ENCODE data around the gene EDEM3. TPM values are rescaled to one million over a fixed set of nuclear protein-coding genes. Genes with fewer than 3 reads are reported as not detected.

The EDEM3 gene
- polyA plus RNA-seq, 3 donors: 15.5 to 21.9 (median 18.0) TPM

- H3K4me2 ChIP-seq (replicated peaks; ENCODE audit: extremely low read depth, low read length, poor library complexity, severe bottlenecking): peak overlapping the region; percentile 100
Observed at GRCh38 chr1:184752656-184753055, 2.0 kb downstream of the EDEM3 start.

GRCh38 chr1:184748740-184749139, 5.9 kb downstream of the EDEM3 start:
- TF ChIP-seq CTCF (IDR thresholded peaks at IDR 0.05): no peak
- Mint-ChIP-seq H3K27me3 (ENCODE audit: low read depth in 3 of 3) (no peaks in the 10 kb centered on the region), H3K4me1 (peaks cover 69% of the 10 kb centered on the region), H3K9me3 (no peaks in the 10 kb centered on the region), H3K36me3 (peaks cover 10 to 22% of the 10 kb centered on the region in 2 donors), H3K4me3 (peak overlapping the region in 1 of 2 donors; percentile 39), H3K27ac (peak overlapping the region in 5 of 7 donors; percentile 57 to 73 (median 62))
- intact Hi-C loops (cut with micrococcal nuclease): no loop called here
- WGBS (ENCODE audit: insufficient coverage): 0% methylated on average over 1 of the region's 2 CpGs
- H2AFZ ChIP-seq (ENCODE audit: insufficient read depth, low read depth, low read length, poor library complexity, severe bottlenecking): no peak overlapping the region
- H3K4me1 ChIP-seq (ENCODE audit: control insufficient read depth in 1 of 2, insufficient read depth in 2 of 2, low read length in 2 of 2): peaks cover 31 to 80% of the 10 kb centered on the region in 2 donors
- peaks cover 100% of the 10 kb centered on the region for H3K79me2 ChIP-seq (ENCODE audit: insufficient read depth, low read length)
- H4K20me1 ChIP-seq (ENCODE audit: insufficient read depth, low read length): peaks cover 48% of the 10 kb centered on the region
- H3K27ac ChIP-seq (ENCODE audit: low read depth in 1 of 2, low read length in 2 of 2): peak overlapping the region in 1 of 2 donors; percentile 47
- H3K9me3 ChIP-seq (replicated peaks in 1 of 2; ENCODE audit: control insufficient read depth in 1 of 2, insufficient read depth in 1 of 2, low read length in 2 of 2): no peaks in the 10 kb centered on the region
- H3K4me2 ChIP-seq (replicated peaks; ENCODE audit: extremely low read depth, low read length, poor library complexity, severe bottlenecking): peak overlapping the region; percentile 53
- peak overlapping the region in 1 of 3 experiments; percentile 32 for H3K4me3 ChIP-seq (replicated peaks in 1 of 3; ENCODE audit: low read depth in 2 of 3, low read length in 3 of 3)
- no peaks in the 10 kb centered on the region for H3K27me3 ChIP-seq (ENCODE audit: control insufficient read depth in 2 of 2, insufficient read depth in 2 of 2, low read length in 2 of 2)
- H3K9ac ChIP-seq (ENCODE audit: insufficient read depth, low read length, poor library complexity, severe bottlenecking): no peak overlapping the region
- peak in 2 of 3 donors; percentile 7 to 29 for DNase-seq
- H3K36me3 ChIP-seq (replicated peaks in 1 of 2; ENCODE audit: control insufficient read depth in 1 of 2, insufficient read depth in 2 of 2, low read length in 2 of 2): peaks cover 2 to 5% of the 10 kb centered on the region in 2 donors

More at GRCh38 chr1:184752656-184753055, 2.0 kb downstream of the EDEM3 start:
- H3K27ac ChIP-seq (ENCODE audit: low read depth in 1 of 2, low read length in 2 of 2): peak overlapping the region in 1 of 2 donors; percentile 88
- DNase-seq: peak; percentile 27 to 72 (median 69)
- H3K27me3 ChIP-seq (ENCODE audit: control insufficient read depth in 2 of 2, insufficient read depth in 2 of 2, low read length in 2 of 2): no peaks in the 10 kb centered on the region
- H3K36me3 Mint-ChIP-seq: peaks cover 0 to 9% of the 10 kb centered on the region in 2 donors
- H4K20me1 ChIP-seq (ENCODE audit: insufficient read depth, low read length): peaks cover 22% of the 10 kb centered on the region
- no peak overlapping the region for H3K9ac ChIP-seq (ENCODE audit: insufficient read depth, low read length, poor library complexity, severe bottlenecking)
- no peaks in the 10 kb centered on the region for H3K9me3 ChIP-seq (replicated peaks in 1 of 2; ENCODE audit: control insufficient read depth in 1 of 2, insufficient read depth in 1 of 2, low read length in 2 of 2)
- peak overlapping the region in 2 of 3 experiments; percentile 67 to 97 for H3K4me3 ChIP-seq (replicated peaks in 1 of 3; ENCODE audit: low read depth in 2 of 3, low read length in 3 of 3)
- H3K4me3 Mint-ChIP-seq: peak overlapping the region; percentile 91 to 97
- no peaks in the 10 kb centered on the region for H3K9me3 Mint-ChIP-seq
- H3K4me1 Mint-ChIP-seq: peaks cover 47% of the 10 kb centered on the region
- peaks cover 71% of the 10 kb centered on the region for H3K79me2 ChIP-seq (ENCODE audit: insufficient read depth, low read length)
- H2AFZ ChIP-seq (ENCODE audit: insufficient read depth, low read depth, low read length, poor library complexity, severe bottlenecking): no peak overlapping the region
- peak overlapping the region; percentile 89 to 97 (median 95) for H3K27ac Mint-ChIP-seq
- WGBS (ENCODE audit: insufficient coverage): no CpG with 5 or more reads among the region's 2 CpGs
- H3K36me3 ChIP-seq (replicated peaks in 1 of 2; ENCODE audit: control insufficient read depth in 1 of 2, insufficient read depth in 2 of 2, low read length in 2 of 2): no peaks in the 10 kb centered on the region
- peaks cover 23 to 64% of the 10 kb centered on the region in 2 donors for H3K4me1 ChIP-seq (ENCODE audit: control insufficient read depth in 1 of 2, insufficient read depth in 2 of 2, low read length in 2 of 2)
- peaks cover 0 to 2% (median 0%) of the 10 kb centered on the region in 3 donors for H3K27me3 Mint-ChIP-seq (ENCODE audit: low read depth in 3 of 3)
- intact Hi-C loops (cut with micrococcal nuclease): loop anchor here (5.0 to 10.0 kb wide), 2 partner anchors 405 to 1278 kb away; partner anchors contain the start of genes SMG7 (in 1 of the 2), SWT1 (in 1 of the 2) and TRMT1L (in 1 of the 2)
- no peak for TF ChIP-seq CTCF (IDR thresholded peaks at IDR 0.05)
